WTC11 (cell line): ENCODE measurements around the gene TXNRD1. TPM values are rescaled to one million over a fixed set of nuclear protein-coding genes. Genes with fewer than 3 reads are reported as not detected.

Source experiments
- ATAC-seq: fragments of 200-7000 bp; cut with Tn5 transposase; 2 replicates; pipeline ENCODE4 v1.10.0; 2021; ENCODE audit warnings: mild to moderate bottlenecking, moderate library complexity
- CTCF ChIA-PET: fragments of 300-600 bp; sonication (Branson Sonifier 250); formaldehyde crosslinking; loops from one replicate; lab custom pipeline; 2021; ENCODE audit warnings: antibody characterized with exemption; lab: Charles Lee
- POLR2A ChIA-PET: fragments of 350-600 bp; sonication (Branson Sonifier 250); formaldehyde crosslinking; loops from one replicate; lab custom pipeline; 2021; ENCODE audit warnings: antibody characterized with exemption; lab: Charles Lee
- DNase-seq: peaks from one replicate; pipeline ENCODE4 v3.0.0; 2021; ENCODE audit warnings: low spot score
- H3K27ac Mint-ChIP-seq: 2 replicates; pipeline ENCODE4 v1.8.0; 2021; ENCODE audit warnings: mixed read lengths
- H3K27me3 Mint-ChIP-seq: 2 replicates; pipeline ENCODE4 v1.8.0; 2021; ENCODE audit warnings: low read depth, mild to moderate bottlenecking, moderate library complexity, mixed read lengths
- H3K36me3 Mint-ChIP-seq: 2 replicates; pipeline ENCODE4 v1.8.0; 2021; ENCODE audit warnings: mixed read lengths
- H3K4me1 Mint-ChIP-seq: 2 replicates; pipeline ENCODE4 v1.8.0; 2022; ENCODE audit warnings: mixed read lengths
- H3K4me3 Mint-ChIP-seq: 2 replicates; pipeline ENCODE4 v1.8.0; 2021; ENCODE audit warnings: mild to moderate bottlenecking, moderate library complexity, mixed read lengths
- H3K9me3 Mint-ChIP-seq: 2 replicates; pipeline ENCODE4 v1.8.0; 2021; ENCODE audit warnings: mixed read lengths
- EMX1 ChIP-seq: fragments of 250-450 bp; sonication (Bioruptor Pico); IDR thresholded peaks from 2 replicates; pipeline ENCODE4 v1.8.0; 2021; ENCODE audit warnings: mild to moderate bottlenecking
- ETV6 ChIP-seq: sonication (generic); formaldehyde crosslinking; IDR thresholded peaks from 2 replicates; pipeline ENCODE4 v1.8.1; 2022; ENCODE audit warnings: mild to moderate bottlenecking, missing genetic modification reagents
- FOXJ3 ChIP-seq: sonication (generic); formaldehyde crosslinking; IDR thresholded peaks from 2 replicates; pipeline ENCODE4 v1.9.0; 2021; ENCODE audit warnings: missing genetic modification reagents, mild to moderate bottlenecking, borderline replicate concordance
- GRHL2 ChIP-seq: fragments of 250-450 bp; sonication (Bioruptor Pico); IDR thresholded peaks from 2 replicates; pipeline ENCODE4 v1.8.0; 2022; ENCODE audit warnings: mild to moderate bottlenecking, moderate library complexity; ENCODE audit not compliant: insufficient replicate concordance, severe bottlenecking
- NR3C1 ChIP-seq: sonication (generic); formaldehyde crosslinking; conservative IDR thresholded peaks from 2 replicates; pipeline ENCODE4 v1.8.1; 2023; ENCODE audit warnings: low read depth, mild to moderate bottlenecking, missing genetic modification reagents
- SMAD3 ChIP-seq: sonication (generic); formaldehyde crosslinking; IDR thresholded peaks from 2 replicates; pipeline ENCODE4 v1.8.0; 2022; ENCODE audit warnings: missing genetic modification reagents, mild to moderate bottlenecking, borderline replicate concordance
- SOX15 ChIP-seq: fragments of 250-450 bp; sonication (Bioruptor Pico); IDR thresholded peaks from 2 replicates; pipeline ENCODE4 v1.9.0; 2021; ENCODE audit warnings: mild to moderate bottlenecking
- TCF7 ChIP-seq: sonication (generic); formaldehyde crosslinking; IDR thresholded peaks from 2 replicates; pipeline ENCODE4 v1.8.0; 2022; ENCODE audit warnings: mild to moderate bottlenecking, low read depth, missing genetic modification reagents, moderate library complexity
- ZNF317 ChIP-seq: sonication (generic); formaldehyde crosslinking; IDR thresholded peaks from 2 replicates; pipeline ENCODE4 v1.8.1; 2023; ENCODE audit warnings: low read depth, mild to moderate bottlenecking, moderate library complexity, missing genetic modification reagents, borderline replicate concordance
- ZNF416 ChIP-seq: fragments of 250-450 bp; sonication (Bioruptor Pico); IDR thresholded peaks from 2 replicates; pipeline ENCODE4 v1.9.0; 2021; ENCODE audit warnings: mild to moderate bottlenecking, inconsistent platforms
- total RNA-seq: library from RNA; stranded (reverse); gene quantifications from 3 replicates; pipeline ENCODE4 v1.2.3, GENCODE V29; 2021
- TF ChIP-seq, protein P1 (sequence below): fragments of 250-450 bp; sonication (Bioruptor Pico); IDR thresholded peaks from 2 replicates; pipeline ENCODE4 v1.9.0; 2021; ENCODE audit warnings: mild to moderate bottlenecking, borderline replicate concordance
- TF ChIP-seq, protein P2 (sequence below): fragments of 250-450 bp; sonication (Bioruptor Pico); IDR thresholded peaks from 2 replicates; pipeline ENCODE4 v1.9.0; 2021; ENCODE audit warnings: moderate library complexity, mild to moderate bottlenecking, inconsistent platforms, borderline replicate concordance
- TF ChIP-seq, protein P3 (sequence below): sonication (generic); formaldehyde crosslinking; IDR thresholded peaks from 2 replicates; pipeline ENCODE4 v1.8.0; 2022; ENCODE audit warnings: mild to moderate bottlenecking, missing genetic modification reagents
- TF ChIP-seq, protein P4 (sequence below): fragments of 250-450 bp; sonication (Bioruptor Pico); IDR thresholded peaks from 2 replicates; pipeline ENCODE4 v1.9.0; 2021; ENCODE audit warnings: mild to moderate bottlenecking
- TF ChIP-seq, protein P5 (sequence below): sonication (generic); formaldehyde crosslinking; IDR thresholded peaks from 2 replicates; pipeline ENCODE4 v1.8.0; 2023; ENCODE audit warnings: missing genetic modification reagents
- TF ChIP-seq, protein P6 (sequence below): sonication (generic); formaldehyde crosslinking; IDR thresholded peaks from 2 replicates; pipeline ENCODE4 v1.8.1; 2023; ENCODE audit warnings: mild to moderate bottlenecking, missing genetic modification reagents, moderate library complexity
- TF ChIP-seq, protein P7 (sequence below): sonication (generic); formaldehyde crosslinking; conservative IDR thresholded peaks from 2 replicates; pipeline ENCODE4 v1.8.1; 2023; ENCODE audit warnings: mild to moderate bottlenecking, low read depth, missing genetic modification reagents, moderate library complexity

The TXNRD1 gene
- total RNA-seq, 1 experiment from 2014 or later = 113 TPM

DNA sequence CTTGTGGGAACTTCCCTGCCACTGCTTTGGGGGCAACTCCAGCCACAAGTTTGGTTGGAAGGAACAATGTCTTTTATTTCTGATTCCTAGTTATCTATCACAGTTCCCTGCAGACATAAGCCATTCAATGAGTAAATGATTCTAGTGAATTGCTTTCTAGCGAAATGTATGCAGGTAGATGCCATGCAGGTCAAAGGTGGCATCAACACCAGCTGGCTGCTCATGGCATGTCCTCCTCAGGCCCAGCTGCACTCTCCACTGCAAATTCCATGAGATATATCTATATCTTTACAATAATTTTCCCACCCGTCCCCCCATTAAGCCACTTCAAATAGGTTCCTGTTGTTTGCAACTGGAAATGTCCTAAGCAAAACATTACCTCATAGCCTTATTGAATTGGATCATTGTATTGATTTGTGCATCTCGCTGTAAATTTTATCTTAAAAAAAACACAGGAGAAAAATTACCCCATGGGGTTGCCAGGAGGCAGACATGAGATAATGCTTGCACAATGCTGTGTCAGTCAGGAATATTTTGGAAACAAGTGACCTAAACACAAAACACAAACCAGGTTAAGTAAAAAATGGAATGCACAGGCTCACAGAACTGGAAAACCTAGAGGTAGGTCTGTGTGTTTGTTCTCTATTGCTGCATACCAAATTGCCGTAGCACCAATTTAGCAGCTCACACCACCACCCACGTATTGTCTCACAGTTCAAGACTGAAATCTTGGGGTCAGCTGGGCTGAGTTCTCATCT is 32.8 kb upstream of the TXNRD1 start (continued):
- TF ChIP-seq, protein P1, sequence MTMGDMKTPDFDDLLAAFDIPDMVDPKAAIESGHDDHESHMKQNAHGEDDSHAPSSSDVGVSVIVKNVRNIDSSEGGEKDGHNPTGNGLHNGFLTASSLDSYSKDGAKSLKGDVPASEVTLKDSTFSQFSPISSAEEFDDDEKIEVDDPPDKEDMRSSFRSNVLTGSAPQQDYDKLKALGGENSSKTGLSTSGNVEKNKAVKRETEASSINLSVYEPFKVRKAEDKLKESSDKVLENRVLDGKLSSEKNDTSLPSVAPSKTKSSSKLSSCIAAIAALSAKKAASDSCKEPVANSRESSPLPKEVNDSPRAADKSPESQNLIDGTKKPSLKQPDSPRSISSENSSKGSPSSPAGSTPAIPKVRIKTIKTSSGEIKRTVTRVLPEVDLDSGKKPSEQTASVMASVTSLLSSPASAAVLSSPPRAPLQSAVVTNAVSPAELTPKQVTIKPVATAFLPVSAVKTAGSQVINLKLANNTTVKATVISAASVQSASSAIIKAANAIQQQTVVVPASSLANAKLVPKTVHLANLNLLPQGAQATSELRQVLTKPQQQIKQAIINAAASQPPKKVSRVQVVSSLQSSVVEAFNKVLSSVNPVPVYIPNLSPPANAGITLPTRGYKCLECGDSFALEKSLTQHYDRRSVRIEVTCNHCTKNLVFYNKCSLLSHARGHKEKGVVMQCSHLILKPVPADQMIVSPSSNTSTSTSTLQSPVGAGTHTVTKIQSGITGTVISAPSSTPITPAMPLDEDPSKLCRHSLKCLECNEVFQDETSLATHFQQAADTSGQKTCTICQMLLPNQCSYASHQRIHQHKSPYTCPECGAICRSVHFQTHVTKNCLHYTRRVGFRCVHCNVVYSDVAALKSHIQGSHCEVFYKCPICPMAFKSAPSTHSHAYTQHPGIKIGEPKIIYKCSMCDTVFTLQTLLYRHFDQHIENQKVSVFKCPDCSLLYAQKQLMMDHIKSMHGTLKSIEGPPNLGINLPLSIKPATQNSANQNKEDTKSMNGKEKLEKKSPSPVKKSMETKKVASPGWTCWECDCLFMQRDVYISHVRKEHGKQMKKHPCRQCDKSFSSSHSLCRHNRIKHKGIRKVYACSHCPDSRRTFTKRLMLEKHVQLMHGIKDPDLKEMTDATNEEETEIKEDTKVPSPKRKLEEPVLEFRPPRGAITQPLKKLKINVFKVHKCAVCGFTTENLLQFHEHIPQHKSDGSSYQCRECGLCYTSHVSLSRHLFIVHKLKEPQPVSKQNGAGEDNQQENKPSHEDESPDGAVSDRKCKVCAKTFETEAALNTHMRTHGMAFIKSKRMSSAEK (CRISPR knock-in tag) = no peak

DNA sequence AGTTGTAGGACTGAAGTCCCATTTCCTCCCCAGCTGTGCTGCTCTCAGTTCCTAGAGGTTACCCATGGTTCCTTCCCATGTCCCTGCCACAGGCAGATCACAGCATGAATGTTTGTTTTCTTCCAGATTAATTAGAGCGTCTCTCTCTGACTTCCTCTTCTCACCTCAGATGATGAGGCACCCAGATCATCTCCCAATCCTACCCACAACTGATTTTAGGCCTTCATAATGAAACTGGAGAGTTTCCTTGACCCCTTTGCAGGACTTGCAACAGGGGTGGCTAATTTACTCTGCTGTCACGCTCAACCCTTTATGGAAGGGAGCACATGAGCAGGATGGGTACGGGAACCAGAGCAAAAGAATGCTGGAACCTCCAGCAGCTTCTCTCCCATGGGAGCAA is 32.1 kb upstream of the TXNRD1 start:
- H3K36me3 Mint-ChIP-seq = peaks cover 15% of the 10 kb centered on the region
- DNase-seq (no peak), ATAC-seq (no peak)
- no peaks in the 10 kb centered on the region for H3K4me1 Mint-ChIP-seq
- no peak overlapping the region for H3K4me3 Mint-ChIP-seq
- ChIA-PET POLR2A (no interaction called here), CTCF (no interaction called here)
- H3K27ac Mint-ChIP-seq = no peak overlapping the region; the same call in 1 of the 2 replicates
- H3K27me3 Mint-ChIP-seq = no peaks in the 10 kb centered on the region; the same call in 1 of the 2 replicates
- peaks cover 25% of the 10 kb centered on the region for H3K9me3 Mint-ChIP-seq
- TF ChIP-seq NR3C1 (CRISPR knock-in tag) (no peak), SMAD3 (CRISPR knock-in tag) (no peak), FOXJ3 (CRISPR knock-in tag) (no peak), TCF7 (CRISPR knock-in tag) (no peak), SOX15 (CRISPR knock-in tag) (no peak), ETV6 (CRISPR knock-in tag) (no peak), GRHL2 (CRISPR knock-in tag) (no peak), EMX1 (CRISPR knock-in tag) (no peak), ZNF416 (CRISPR knock-in tag) (no peak), ZNF317 (no peak)
- TF ChIP-seq, protein P2, sequence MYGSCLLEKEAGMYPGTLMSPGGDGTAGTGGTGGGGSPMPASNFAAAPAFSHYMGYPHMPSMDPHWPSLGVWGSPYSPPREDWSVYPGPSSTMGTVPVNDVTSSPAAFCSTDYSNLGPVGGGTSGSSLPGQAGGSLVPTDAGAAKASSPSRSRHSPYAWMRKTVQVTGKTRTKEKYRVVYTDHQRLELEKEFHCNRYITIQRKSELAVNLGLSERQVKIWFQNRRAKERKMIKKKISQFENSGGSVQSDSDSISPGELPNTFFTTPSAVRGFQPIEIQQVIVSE (CRISPR knock-in tag) = no peak
- TF ChIP-seq, protein P3, sequence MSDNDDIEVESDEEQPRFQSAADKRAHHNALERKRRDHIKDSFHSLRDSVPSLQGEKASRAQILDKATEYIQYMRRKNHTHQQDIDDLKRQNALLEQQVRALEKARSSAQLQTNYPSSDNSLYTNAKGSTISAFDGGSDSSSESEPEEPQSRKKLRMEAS (CRISPR knock-in tag) = no peak
- TF ChIP-seq, protein P4, sequence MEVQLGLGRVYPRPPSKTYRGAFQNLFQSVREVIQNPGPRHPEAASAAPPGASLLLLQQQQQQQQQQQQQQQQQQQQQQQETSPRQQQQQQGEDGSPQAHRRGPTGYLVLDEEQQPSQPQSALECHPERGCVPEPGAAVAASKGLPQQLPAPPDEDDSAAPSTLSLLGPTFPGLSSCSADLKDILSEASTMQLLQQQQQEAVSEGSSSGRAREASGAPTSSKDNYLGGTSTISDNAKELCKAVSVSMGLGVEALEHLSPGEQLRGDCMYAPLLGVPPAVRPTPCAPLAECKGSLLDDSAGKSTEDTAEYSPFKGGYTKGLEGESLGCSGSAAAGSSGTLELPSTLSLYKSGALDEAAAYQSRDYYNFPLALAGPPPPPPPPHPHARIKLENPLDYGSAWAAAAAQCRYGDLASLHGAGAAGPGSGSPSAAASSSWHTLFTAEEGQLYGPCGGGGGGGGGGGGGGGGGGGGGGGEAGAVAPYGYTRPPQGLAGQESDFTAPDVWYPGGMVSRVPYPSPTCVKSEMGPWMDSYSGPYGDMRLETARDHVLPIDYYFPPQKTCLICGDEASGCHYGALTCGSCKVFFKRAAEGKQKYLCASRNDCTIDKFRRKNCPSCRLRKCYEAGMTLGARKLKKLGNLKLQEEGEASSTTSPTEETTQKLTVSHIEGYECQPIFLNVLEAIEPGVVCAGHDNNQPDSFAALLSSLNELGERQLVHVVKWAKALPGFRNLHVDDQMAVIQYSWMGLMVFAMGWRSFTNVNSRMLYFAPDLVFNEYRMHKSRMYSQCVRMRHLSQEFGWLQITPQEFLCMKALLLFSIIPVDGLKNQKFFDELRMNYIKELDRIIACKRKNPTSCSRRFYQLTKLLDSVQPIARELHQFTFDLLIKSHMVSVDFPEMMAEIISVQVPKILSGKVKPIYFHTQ = no peak
- TF ChIP-seq, protein P5, sequence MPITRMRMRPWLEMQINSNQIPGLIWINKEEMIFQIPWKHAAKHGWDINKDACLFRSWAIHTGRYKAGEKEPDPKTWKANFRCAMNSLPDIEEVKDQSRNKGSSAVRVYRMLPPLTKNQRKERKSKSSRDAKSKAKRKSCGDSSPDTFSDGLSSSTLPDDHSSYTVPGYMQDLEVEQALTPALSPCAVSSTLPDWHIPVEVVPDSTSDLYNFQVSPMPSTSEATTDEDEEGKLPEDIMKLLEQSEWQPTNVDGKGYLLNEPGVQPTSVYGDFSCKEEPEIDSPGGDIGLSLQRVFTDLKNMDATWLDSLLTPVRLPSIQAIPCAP = no peak
- TF ChIP-seq, protein P6, sequence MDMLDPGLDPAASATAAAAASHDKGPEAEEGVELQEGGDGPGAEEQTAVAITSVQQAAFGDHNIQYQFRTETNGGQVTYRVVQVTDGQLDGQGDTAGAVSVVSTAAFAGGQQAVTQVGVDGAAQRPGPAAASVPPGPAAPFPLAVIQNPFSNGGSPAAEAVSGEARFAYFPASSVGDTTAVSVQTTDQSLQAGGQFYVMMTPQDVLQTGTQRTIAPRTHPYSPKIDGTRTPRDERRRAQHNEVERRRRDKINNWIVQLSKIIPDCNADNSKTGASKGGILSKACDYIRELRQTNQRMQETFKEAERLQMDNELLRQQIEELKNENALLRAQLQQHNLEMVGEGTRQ (CRISPR knock-in tag) = no peak
- TF ChIP-seq, protein P7, sequence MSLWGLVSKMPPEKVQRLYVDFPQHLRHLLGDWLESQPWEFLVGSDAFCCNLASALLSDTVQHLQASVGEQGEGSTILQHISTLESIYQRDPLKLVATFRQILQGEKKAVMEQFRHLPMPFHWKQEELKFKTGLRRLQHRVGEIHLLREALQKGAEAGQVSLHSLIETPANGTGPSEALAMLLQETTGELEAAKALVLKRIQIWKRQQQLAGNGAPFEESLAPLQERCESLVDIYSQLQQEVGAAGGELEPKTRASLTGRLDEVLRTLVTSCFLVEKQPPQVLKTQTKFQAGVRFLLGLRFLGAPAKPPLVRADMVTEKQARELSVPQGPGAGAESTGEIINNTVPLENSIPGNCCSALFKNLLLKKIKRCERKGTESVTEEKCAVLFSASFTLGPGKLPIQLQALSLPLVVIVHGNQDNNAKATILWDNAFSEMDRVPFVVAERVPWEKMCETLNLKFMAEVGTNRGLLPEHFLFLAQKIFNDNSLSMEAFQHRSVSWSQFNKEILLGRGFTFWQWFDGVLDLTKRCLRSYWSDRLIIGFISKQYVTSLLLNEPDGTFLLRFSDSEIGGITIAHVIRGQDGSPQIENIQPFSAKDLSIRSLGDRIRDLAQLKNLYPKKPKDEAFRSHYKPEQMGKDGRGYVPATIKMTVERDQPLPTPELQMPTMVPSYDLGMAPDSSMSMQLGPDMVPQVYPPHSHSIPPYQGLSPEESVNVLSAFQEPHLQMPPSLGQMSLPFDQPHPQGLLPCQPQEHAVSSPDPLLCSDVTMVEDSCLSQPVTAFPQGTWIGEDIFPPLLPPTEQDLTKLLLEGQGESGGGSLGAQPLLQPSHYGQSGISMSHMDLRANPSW (CRISPR knock-in tag) = no peak
- TF ChIP-seq, protein P1 (CRISPR knock-in tag) = no peak
